ENCODE data around the gene PCSK6.

GRCh38 chr15:101526890-101527289 lies 37.4 kb upstream of the PCSK6 start:
- TF ChIP-seq CTCF (conservative IDR thresholded peaks at IDR 0.05; ENCODE audit: low read length) (no peak), EZH2phosphoT487 (IDR thresholded peaks at IDR 0.05; ENCODE audit: borderline replicate concordance) (no peak)
